HEK293 (cell line): ENCODE measurements around the gene MRPL39.

Experiments
- CTCF ChIP-seq: fragments of 450-650 bp; formaldehyde crosslinking; IDR thresholded peaks from 2 replicates; pipeline ENCODE4 v1.5.1; 2016; ENCODE audit warnings: missing biosample characterization, missing genetic modification characterization
- ZNF138 ChIP-seq: fragments of 450-650 bp; formaldehyde crosslinking; IDR thresholded peaks from 2 replicates; pipeline ENCODE4 v1.5.1; 2016; ENCODE audit warnings: missing biosample characterization, missing genetic modification characterization, borderline replicate concordance
- ZNF274 ChIP-seq, 2 experiments: fragments of 200-500 bp in 1 of 2; fragments of 450-650 bp in 1 of 2; sonication (Bioruptor generic) in 1 of 2; formaldehyde crosslinking in 1 of 2; IDR thresholded peaks; 2 replicates each; pipeline versions ENCODE4 v1.5.1 to v1.6.1; 2014 to 2016; ENCODE audit warnings: borderline replicate concordance in 1 of 2, inconsistent platforms in 1 of 2, low read length in 1 of 2, missing biosample characterization in 1 of 2, missing genetic modification characterization in 1 of 2
- ZNF335 ChIP-seq: fragments of 450-650 bp; formaldehyde crosslinking; conservative IDR thresholded peaks from 2 replicates; pipeline ENCODE4 v1.5.1; 2016; ENCODE audit warnings: missing biosample characterization, missing genetic modification characterization
- ZNF530 ChIP-seq: fragments of 450-650 bp; formaldehyde crosslinking; IDR thresholded peaks from 2 replicates; pipeline ENCODE4 v1.5.1; 2016; ENCODE audit warnings: low read depth, missing biosample characterization, missing genetic modification characterization
- ZNF654 ChIP-seq: fragments of 450-650 bp; formaldehyde crosslinking; IDR thresholded peaks from 2 replicates; pipeline ENCODE4 v1.5.1; 2016; ENCODE audit warnings: low read depth, missing biosample characterization, missing genetic modification characterization
- ZNF704 ChIP-seq: fragments of 450-650 bp; formaldehyde crosslinking; IDR thresholded peaks from 2 replicates; pipeline ENCODE4 v1.5.1; 2016; ENCODE audit warnings: missing biosample characterization, missing genetic modification characterization
- ZNF76 ChIP-seq: fragments of 450-650 bp; formaldehyde crosslinking; IDR thresholded peaks from 2 replicates; pipeline ENCODE4; 2016; ENCODE audit warnings: low read depth, missing biosample characterization, missing genetic modification characterization, borderline replicate concordance
- ZNF785 ChIP-seq: fragments of 450-650 bp; formaldehyde crosslinking; IDR thresholded peaks from 2 replicates; pipeline ENCODE4 v1.5.1; 2016; ENCODE audit warnings: missing biosample characterization, missing genetic modification characterization
- TF ChIP-seq, protein P1 (sequence below): fragments of 450-650 bp; formaldehyde crosslinking; IDR thresholded peaks from 2 replicates; pipeline ENCODE4 v1.5.1; 2016; ENCODE audit warnings: missing biosample characterization, missing genetic modification characterization
- TF ChIP-seq, protein P2 (sequence below): fragments of 450-650 bp; formaldehyde crosslinking; IDR thresholded peaks from 2 replicates; pipeline ENCODE4 v1.5.1; 2016; ENCODE audit warnings: missing biosample characterization, missing genetic modification characterization

GRCh38 chr21:25586326-25586725, 21.0 kb downstream of the MRPL39 start:
- TF ChIP-seq ZNF530 (no peak), ZNF76 (tag by site-specific recombination) (no peak), CTCF (tag by site-specific recombination) (no peak), ZNF785 (tag by site-specific recombination) (no peak), ZNF335 (tag by site-specific recombination) (no peak), ZNF274 (IDR thresholded peaks at IDR 0.05; ENCODE audit: low read length) (no peak), ZNF274 (tag by site-specific recombination; IDR thresholded peaks at IDR 0.05; ENCODE audit: borderline replicate concordance) (no peak), ZNF138 (tag by site-specific recombination) (no peak), ZNF654 (no peak), ZNF704 (tag by site-specific recombination) (no peak)
- TF ChIP-seq, protein P1, sequence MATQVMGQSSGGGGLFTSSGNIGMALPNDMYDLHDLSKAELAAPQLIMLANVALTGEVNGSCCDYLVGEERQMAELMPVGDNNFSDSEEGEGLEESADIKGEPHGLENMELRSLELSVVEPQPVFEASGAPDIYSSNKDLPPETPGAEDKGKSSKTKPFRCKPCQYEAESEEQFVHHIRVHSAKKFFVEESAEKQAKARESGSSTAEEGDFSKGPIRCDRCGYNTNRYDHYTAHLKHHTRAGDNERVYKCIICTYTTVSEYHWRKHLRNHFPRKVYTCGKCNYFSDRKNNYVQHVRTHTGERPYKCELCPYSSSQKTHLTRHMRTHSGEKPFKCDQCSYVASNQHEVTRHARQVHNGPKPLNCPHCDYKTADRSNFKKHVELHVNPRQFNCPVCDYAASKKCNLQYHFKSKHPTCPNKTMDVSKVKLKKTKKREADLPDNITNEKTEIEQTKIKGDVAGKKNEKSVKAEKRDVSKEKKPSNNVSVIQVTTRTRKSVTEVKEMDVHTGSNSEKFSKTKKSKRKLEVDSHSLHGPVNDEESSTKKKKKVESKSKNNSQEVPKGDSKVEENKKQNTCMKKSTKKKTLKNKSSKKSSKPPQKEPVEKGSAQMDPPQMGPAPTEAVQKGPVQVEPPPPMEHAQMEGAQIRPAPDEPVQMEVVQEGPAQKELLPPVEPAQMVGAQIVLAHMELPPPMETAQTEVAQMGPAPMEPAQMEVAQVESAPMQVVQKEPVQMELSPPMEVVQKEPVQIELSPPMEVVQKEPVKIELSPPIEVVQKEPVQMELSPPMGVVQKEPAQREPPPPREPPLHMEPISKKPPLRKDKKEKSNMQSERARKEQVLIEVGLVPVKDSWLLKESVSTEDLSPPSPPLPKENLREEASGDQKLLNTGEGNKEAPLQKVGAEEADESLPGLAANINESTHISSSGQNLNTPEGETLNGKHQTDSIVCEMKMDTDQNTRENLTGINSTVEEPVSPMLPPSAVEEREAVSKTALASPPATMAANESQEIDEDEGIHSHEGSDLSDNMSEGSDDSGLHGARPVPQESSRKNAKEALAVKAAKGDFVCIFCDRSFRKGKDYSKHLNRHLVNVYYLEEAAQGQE (tag by site-specific recombination) = no peak
- TF ChIP-seq, protein P2, sequence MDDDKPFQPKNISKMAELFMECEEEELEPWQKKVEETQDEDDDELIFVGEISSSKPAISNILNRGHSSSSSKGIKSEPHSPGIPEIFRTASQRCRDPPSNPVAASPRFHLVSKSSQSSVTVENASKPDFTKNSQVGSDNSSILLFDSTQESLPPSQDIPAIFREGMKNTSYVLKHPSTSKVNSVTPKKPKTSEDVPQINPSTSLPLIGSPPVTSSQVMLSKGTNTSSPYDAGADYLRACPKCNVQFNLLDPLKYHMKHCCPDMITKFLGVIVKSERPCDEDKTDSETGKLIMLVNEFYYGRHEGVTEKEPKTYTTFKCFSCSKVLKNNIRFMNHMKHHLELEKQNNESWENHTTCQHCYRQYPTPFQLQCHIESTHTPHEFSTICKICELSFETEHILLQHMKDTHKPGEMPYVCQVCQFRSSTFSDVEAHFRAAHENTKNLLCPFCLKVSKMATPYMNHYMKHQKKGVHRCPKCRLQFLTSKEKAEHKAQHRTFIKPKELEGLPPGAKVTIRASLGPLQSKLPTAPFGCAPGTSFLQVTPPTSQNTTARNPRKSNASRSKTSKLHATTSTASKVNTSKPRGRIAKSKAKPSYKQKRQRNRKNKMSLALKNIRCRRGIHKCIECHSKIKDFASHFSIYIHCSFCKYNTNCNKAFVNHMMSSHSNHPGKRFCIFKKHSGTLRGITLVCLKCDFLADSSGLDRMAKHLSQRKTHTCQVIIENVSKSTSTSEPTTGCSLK (tag by site-specific recombination) = no peak
